Lung (tissue), 12 donors: ENCODE measurements around the gene PARD3B. TPM values are rescaled to one million over a fixed set of nuclear protein-coding genes. Genes with fewer than 3 reads are reported as not detected.

ENCODE experiments used
- ATAC-seq: fragments of 200-7000 bp; cut with Tn5 transposase; one replicate; pipeline ENCODE4 v1.9.1; 2020; ENCODE audit warnings: moderate number of reproducible peaks; ENCODE audit not compliant: insufficient read depth, low FRiP score
- DNase-seq, 3 donors: peaks; one replicate each; pipeline ENCODE4 v3.0.0-alpha.2; 2013 to 2017
- H3K27ac ChIP-seq, 2 donors: one replicate each; pipeline ENCODE4 v1.5.1; 2013; ENCODE audit warnings: mild to moderate bottlenecking in 2 of 2, moderate library complexity in 2 of 2, control low read depth in 1 of 2, inconsistent platforms in 1 of 2, low read depth in 1 of 2, low read length in 1 of 2
- H3K27me3 ChIP-seq, 3 donors: one replicate each; pipeline ENCODE4 v1.5.1; 2013; ENCODE audit warnings: low read length in 2 of 3; ENCODE audit not compliant: control insufficient read depth in 3 of 3, insufficient read depth in 3 of 3
- H3K36me3 ChIP-seq, 4 donors: one replicate each; pipeline ENCODE4 v1.5.1; 2013; ENCODE audit warnings: low read length in 4 of 4, mild to moderate bottlenecking in 1 of 4, moderate library complexity in 1 of 4; ENCODE audit not compliant: control insufficient read depth in 4 of 4, insufficient read depth in 4 of 4
- H3K4me1 ChIP-seq, 5 donors: one replicate each; pipeline ENCODE4 v1.5.1; 2013; ENCODE audit warnings: low read length in 5 of 5, mild to moderate bottlenecking in 2 of 5, moderate library complexity in 1 of 5; ENCODE audit not compliant: control insufficient read depth in 5 of 5, insufficient read depth in 5 of 5
- H3K4me3 ChIP-seq: one replicate; pipeline ENCODE4 v1.5.1; 2013; ENCODE audit warnings: mild to moderate bottlenecking, control low read depth, moderate library complexity
- H3K9ac ChIP-seq, 2 donors: one replicate each; pipeline ENCODE4 v1.5.1; 2013; ENCODE audit warnings: low read length in 2 of 2, control low read depth in 1 of 2; ENCODE audit not compliant: insufficient read depth in 1 of 2
- H3K9me3 ChIP-seq, 4 donors: one replicate each; pipeline ENCODE4 v1.5.1; 2013; ENCODE audit warnings: low read length in 3 of 4, mild to moderate bottlenecking in 1 of 4, moderate library complexity in 1 of 4; ENCODE audit not compliant: control insufficient read depth in 4 of 4, insufficient read depth in 3 of 4
- CTCF ChIP-seq: IDR thresholded peaks from 2 replicates; pipeline ENCODE4 v1.5.1; 2012; ENCODE audit warnings: mild to moderate bottlenecking; ENCODE audit errors: control extremely low read depth, extremely low read depth
- WGBS, 2 donors: extraction: QIAGEN DNeasy Blood & Tissue Kit; methylation state at CpG; one replicate each; pipeline ENCODE4 v1.1.7; 2013; 5-methylcytosine and 5-hydroxymethylcytosine counted together
- polyA plus RNA-seq, 2 donors: library from polyadenylated mRNA; stranded (reverse); fragments of 200-250 nt; gene quantifications; one replicate each; pipeline ENCODE4 v1.2.1, GENCODE V29; 2013
- total RNA-seq, 2 donors: library from RNA; depleted of rRNA in 1 of 2; stranded (reverse); fragments of >200 nt in 1 of 2; gene quantifications; one replicate each; pipeline ENCODE4 v1.2.1, GENCODE V29; 2014 to 2021
- donor health status: control.
- donor health status: control.
- donor health status: Bipolar disorder and iron deficiency.
- donor health status: healthy.
- donor health status: DM: yes; HTN: yes; CAD: no.

Gene PARD3B
- total and polyA plus RNA-seq, 4 donors = 2.4 to 38.7 (median 17.1) TPM

DNA sequence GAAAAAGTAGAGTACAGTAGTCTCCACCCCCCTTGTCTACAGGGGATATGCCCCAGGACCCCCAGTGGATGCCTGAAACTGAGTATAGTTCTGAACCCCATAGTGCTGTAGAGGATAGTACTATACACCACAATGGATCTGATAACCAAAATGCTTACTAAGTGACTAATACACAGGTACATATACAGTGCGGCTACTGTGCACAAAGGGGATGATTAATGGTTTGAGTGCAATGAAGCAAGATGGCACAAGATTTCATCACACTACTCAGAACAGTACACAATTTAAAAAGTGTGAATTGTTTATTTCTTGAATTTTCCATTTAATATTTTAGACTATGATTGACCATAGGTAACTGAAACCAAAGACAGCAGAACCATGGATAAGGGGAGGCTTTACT is 690.2 kb downstream of the PARD3B start:
- H3K9me3 ChIP-seq = peaks cover 0 to 2% (median 0%) of the 10 kb centered on the region in 4 donors
- ATAC-seq (no peak), DNase-seq (no peak)
- no peaks in the 10 kb centered on the region for H3K4me1 ChIP-seq
- H3K4me3 ChIP-seq = no peak overlapping the region
- no peak for TF ChIP-seq CTCF
- whole genome bisulfite sequencing, 2 donors = 97 to 98% methylated on average over 1 of the region's 1 CpG
- H3K27me3 ChIP-seq = no peaks in the 10 kb centered on the region
- H3K9ac ChIP-seq = no peak overlapping the region
- no peak overlapping the region for H3K27ac ChIP-seq
- peaks cover 0 to 6% (median 0%) of the 10 kb centered on the region in 4 donors for H3K36me3 ChIP-seq

GRCh38 chr2:205237524-205237923 is 692.2 kb downstream of the PARD3B start:
- no peak for DNase-seq
- Histone ChIP-seq H3K4me3 (no peak overlapping the region), H3K9ac (no peak overlapping the region), H3K27ac (no peak overlapping the region), H3K4me1 (no peaks in the 10 kb centered on the region), H3K27me3 (no peaks in the 10 kb centered on the region), H3K9me3 (no peaks in the 10 kb centered on the region), H3K36me3 (no peaks in the 10 kb centered on the region)
- 92 to 93% methylated on average over 3 of the region's 3 CpGs for WGBS, 2 donors
- no peak for ATAC-seq
- no peak for TF ChIP-seq CTCF

DNA sequence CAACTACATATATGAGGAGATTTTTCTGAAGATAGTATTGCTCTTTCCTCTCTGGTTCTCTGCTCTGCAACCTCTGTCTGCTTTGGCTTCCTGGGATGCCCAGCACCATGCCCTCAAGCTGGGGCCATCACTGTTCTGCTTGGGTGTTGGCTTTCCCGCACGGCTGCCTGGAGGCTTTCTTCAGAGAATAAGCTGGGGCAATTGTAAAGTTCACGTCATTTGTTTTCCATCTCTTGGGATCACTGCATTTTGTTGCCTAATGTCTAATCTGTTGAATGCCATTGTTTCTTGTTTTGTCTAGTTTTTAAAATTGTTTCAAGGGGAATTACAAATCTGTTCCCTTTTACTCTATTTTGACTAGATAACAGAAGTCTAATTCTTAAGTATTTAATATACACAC is 699.7 kb downstream of the PARD3B start:
- no peak overlapping the region for H3K4me3 ChIP-seq
- TF ChIP-seq CTCF = no peak
- DNase-seq (no peak), ATAC-seq (no peak)
- no peaks in the 10 kb centered on the region for H3K9me3 ChIP-seq
- no peaks in the 10 kb centered on the region for H3K4me1 ChIP-seq
- H3K9ac ChIP-seq = no peak overlapping the region
- no peak overlapping the region for H3K27ac ChIP-seq
- H3K36me3 ChIP-seq = no peaks in the 10 kb centered on the region
- 78 to 93% methylated on average over 3 of the region's 3 CpGs for WGBS, 2 donors
- H3K27me3 ChIP-seq = no peaks in the 10 kb centered on the region

DNA sequence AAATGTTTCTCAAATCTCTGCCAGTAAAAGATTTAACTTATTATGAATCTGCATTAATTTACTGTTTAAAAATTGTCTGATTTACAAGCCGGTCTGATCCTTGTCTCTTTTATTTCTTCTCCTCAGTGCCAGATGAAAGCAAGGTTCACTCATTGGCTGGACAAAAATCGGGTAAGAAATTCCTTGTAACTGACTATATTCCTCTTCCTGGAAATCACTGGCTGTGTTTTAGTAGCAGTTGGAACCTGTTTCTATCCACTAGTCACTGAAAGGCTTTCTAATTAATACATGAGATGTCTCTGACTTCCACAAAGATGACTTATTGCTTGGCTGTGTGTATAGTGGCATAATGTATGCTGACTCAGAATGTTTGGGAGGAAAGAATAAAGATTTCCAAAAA is 700.4 kb downstream of the PARD3B start:
- TF ChIP-seq CTCF = no peak
- no peak overlapping the region for H3K9ac ChIP-seq
- DNase-seq (no peak), ATAC-seq (no peak)
- H3K4me1 ChIP-seq = no peaks in the 10 kb centered on the region
- no peaks in the 10 kb centered on the region for H3K27me3 ChIP-seq
- no peaks in the 10 kb centered on the region for H3K36me3 ChIP-seq
- 70 to 71% methylated on average over 2 of the region's 2 CpGs for WGBS, 2 donors
- H3K9me3 ChIP-seq = no peaks in the 10 kb centered on the region
- H3K27ac ChIP-seq = no peak overlapping the region
- no peak overlapping the region for H3K4me3 ChIP-seq
